NCI-H226 (cell line): ENCODE measurements around the gene ORMDL2.
"Not testable (repeated sequence)": the region's sequence is repeated elsewhere in the genome, so short reads cannot be mapped to it uniquely, and the experiment has no call there.

ENCODE experiments used
- DNase-seq: peaks from one replicate; pipeline ENCODE4 v3.0.0-alpha.2; 2015

Gene ORMDL2

GRCh38 chr12:55829967-55830600 is 12.2 kb downstream of the ORMDL2 start:
- DNase-seq = peak; percentile 35

GRCh38 chr12:55830601-55831446 is 13.0 kb downstream of the ORMDL2 start:
- DNase-seq = no peak

- no peak for DNase-seq
Observed at GRCh38 chr12:55831447-55831815, 13.6 kb downstream of the ORMDL2 start.

- DNase-seq = no peak
Observed at GRCh38 chr12:55833056-55833455, 15.2 kb downstream of the ORMDL2 start.

- not testable (repeated sequence) for DNase-seq
Observed at GRCh38 chr12:55834400-55834799, 16.6 kb downstream of the ORMDL2 start.

- no peak for DNase-seq
Observed at GRCh38 chr12:55838361-55838760, 20.5 kb downstream of the ORMDL2 start.

- no peak for DNase-seq
Observed at GRCh38 chr12:55839345-55840140, 21.7 kb downstream of the ORMDL2 start.

GRCh38 chr12:55840581-55841351 is 22.9 kb downstream of the ORMDL2 start:
- no peak for DNase-seq

- peak; percentile 67 for DNase-seq
Observed at GRCh38 chr12:55842681-55843429, 25.0 kb downstream of the ORMDL2 start, which contains the start of gene MMP19. Gene MMP19 (minus strand): TSS chr12:55842936. CDS start chr12:55842830, 106 bp downstream.

- DNase-seq = no peak
Observed at GRCh38 chr12:55843431-55843830, 25.6 kb downstream of the ORMDL2 start.

- no peak for DNase-seq
Observed at GRCh38 chr12:55844961-55845360, 27.1 kb downstream of the ORMDL2 start.

- DNase-seq = no peak
Observed at GRCh38 chr12:55845361-55845760, 27.5 kb downstream of the ORMDL2 start.

- DNase-seq = no peak
Observed at GRCh38 chr12:55845785-55846496, 28.1 kb downstream of the ORMDL2 start.

GRCh38 chr12:55847033-55847432 is 29.2 kb downstream of the ORMDL2 start:
- DNase-seq = no peak

GRCh38 chr12:55847603-55848291 is 29.9 kb downstream of the ORMDL2 start:
- DNase-seq = peak; percentile 63

- no peak for DNase-seq
Observed at GRCh38 chr12:55849616-55850343, 31.9 kb downstream of the ORMDL2 start.

- no peak for DNase-seq
Observed at GRCh38 chr12:55850401-55850800, 32.6 kb downstream of the ORMDL2 start.

GRCh38 chr12:55850893-55851292 is 33.1 kb downstream of the ORMDL2 start:
- no peak for DNase-seq

GRCh38 chr12:55852740-55853139 is 34.9 kb downstream of the ORMDL2 start:
- DNase-seq = no peak

- no peak for DNase-seq
Observed at GRCh38 chr12:55861396-55861795, 43.6 kb downstream of the ORMDL2 start.
